ENCODE data around the gene ZNF614. TPM values are rescaled to one million over a fixed set of nuclear protein-coding genes. Genes with fewer than 3 reads are reported as not detected.
A peak's percentile ranks its signal among the peaks of the same experiment; 100 is the strongest.

Gene ZNF614
- total and polyA plus RNA-seq, 9 of the 15 experiments (the other 6 are each of a cell fraction or from before 2014, with no cell fraction given) = 4.9 to 16.3 (median 11.4) TPM

- TF ChIP-seq MAFK (IDR thresholded peaks at IDR 0.05; ENCODE audit: low read length) (0 out of 2 replicates have a peak, but pooled peaks have one; percentile 9), RFX7 (CRISPR knock-in tag; IDR thresholded peaks at IDR 0.05) (no peak), CREBBP (IDR thresholded peaks at IDR 0.05; ENCODE audit: low read depth, low read length) (no peak), FOXK1 (CRISPR knock-in tag; IDR thresholded peaks at IDR 0.05; ENCODE audit: borderline replicate concordance) (no peak), MTA1 (IDR thresholded peaks at IDR 0.05; ENCODE audit: borderline replicate concordance) (no peak), TFE3 (CRISPR knock-in tag; IDR thresholded peaks at IDR 0.05) (no peak), POLR2G (IDR thresholded peaks at IDR 0.05; ENCODE audit: low read depth, low read length) (0 out of 2 replicates have a peak, but pooled peaks have one; percentile 13), SRSF9 (IDR thresholded peaks at IDR 0.05; ENCODE audit: borderline replicate concordance, low read depth, low read length) (no peak), ASH1L (IDR thresholded peaks at IDR 0.05; ENCODE audit: borderline replicate concordance, low read depth, partially characterized antibody) (peak; percentile 41), EZH2 (IDR thresholded peaks at IDR 0.05; ENCODE audit: borderline replicate concordance, low read depth, low read length) (no peak), RBFOX2 (IDR thresholded peaks at IDR 0.05; ENCODE audit: low read depth, low read length) (no peak), ARID4B (CRISPR knock-in tag; IDR thresholded peaks at IDR 0.05) (peak; percentile 62; the same call in 1 of the 2 replicates), ID3 (CRISPR knock-in tag; IDR thresholded peaks at IDR 0.05) (no peak), ID3 (tag; IDR thresholded peaks at IDR 0.05) (no peak)
These were observed 41.6 kb downstream of the ZNF614 start, which contains the start of gene ZNF350 (continued) for GRCh38 chr19:51986309-51987291.

Measured in K562 (cell line).